Measurements from ENCODE around the gene C12orf42. TPM values are rescaled to one million over a fixed set of nuclear protein-coding genes. Genes with fewer than 3 reads are reported as not detected.

C12orf42 gene
- total RNA-seq, 1 donor from 2014 or later: not detected

DNA sequence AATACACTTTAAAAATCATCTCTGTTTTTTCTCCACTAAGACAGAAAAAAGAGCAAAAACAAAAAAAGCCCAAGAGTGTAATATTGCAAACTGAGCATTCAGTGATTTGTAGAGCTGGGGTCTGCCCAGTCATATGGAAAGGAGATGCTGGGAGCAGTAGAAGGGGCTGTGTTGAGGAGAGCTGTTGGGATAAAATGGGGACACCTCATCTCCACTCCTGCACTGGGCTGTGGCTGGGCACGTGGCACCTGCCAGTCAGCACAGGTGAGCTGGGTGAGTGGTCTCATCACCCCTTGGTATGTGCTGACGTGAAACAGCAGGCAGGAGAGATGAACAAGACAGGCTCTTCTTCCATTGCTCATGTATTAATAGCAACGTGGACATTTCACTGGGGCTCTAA, 217.4 kb downstream of the C12orf42 start:
- Histone ChIP-seq H3K4me3 (no peak overlapping the region), H3K9me3 (replicated peaks) (no peaks in the 10 kb centered on the region), H3K36me3 (no peaks in the 10 kb centered on the region), H3K27ac (replicated peaks) (no peak overlapping the region), H3K27me3 (ENCODE audit: low read depth) (no peaks in the 10 kb centered on the region), H3K4me1 (no peaks in the 10 kb centered on the region)
- TF ChIP-seq, protein P1, sequence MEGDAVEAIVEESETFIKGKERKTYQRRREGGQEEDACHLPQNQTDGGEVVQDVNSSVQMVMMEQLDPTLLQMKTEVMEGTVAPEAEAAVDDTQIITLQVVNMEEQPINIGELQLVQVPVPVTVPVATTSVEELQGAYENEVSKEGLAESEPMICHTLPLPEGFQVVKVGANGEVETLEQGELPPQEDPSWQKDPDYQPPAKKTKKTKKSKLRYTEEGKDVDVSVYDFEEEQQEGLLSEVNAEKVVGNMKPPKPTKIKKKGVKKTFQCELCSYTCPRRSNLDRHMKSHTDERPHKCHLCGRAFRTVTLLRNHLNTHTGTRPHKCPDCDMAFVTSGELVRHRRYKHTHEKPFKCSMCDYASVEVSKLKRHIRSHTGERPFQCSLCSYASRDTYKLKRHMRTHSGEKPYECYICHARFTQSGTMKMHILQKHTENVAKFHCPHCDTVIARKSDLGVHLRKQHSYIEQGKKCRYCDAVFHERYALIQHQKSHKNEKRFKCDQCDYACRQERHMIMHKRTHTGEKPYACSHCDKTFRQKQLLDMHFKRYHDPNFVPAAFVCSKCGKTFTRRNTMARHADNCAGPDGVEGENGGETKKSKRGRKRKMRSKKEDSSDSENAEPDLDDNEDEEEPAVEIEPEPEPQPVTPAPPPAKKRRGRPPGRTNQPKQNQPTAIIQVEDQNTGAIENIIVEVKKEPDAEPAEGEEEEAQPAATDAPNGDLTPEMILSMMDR (IDR thresholded peaks at IDR 0.05; ENCODE audit: borderline replicate concordance): no peak
- intact Hi-C loops (cut with micrococcal nuclease): no loop called here
- no peak for DNase-seq

DNA sequence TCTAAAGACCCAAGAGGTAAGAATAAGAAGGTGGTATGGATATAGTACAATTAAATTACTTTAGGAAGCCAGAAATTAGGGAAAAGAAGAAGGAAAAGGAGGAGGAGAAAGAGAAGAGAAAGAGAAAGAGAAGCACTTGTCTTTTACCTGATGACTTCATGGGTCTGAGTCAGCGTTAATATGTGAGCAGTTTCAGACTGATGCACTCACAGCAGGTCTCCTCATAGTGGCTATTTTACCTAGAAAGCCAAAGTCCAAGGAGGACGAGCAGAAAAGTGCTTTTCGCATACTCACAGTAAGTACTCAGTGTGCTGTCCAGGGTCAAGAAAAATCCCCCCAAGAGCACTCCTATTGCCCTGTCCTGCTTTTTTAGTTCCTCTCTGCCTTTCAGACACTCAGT, 222.1 kb downstream of the C12orf42 start:
- DNase-seq: no peak
- Histone ChIP-seq H3K27me3 (ENCODE audit: low read depth) (no peaks in the 10 kb centered on the region), H3K27ac (replicated peaks) (no peak overlapping the region), H3K4me3 (no peak overlapping the region), H3K4me1 (no peaks in the 10 kb centered on the region), H3K9me3 (replicated peaks) (no peaks in the 10 kb centered on the region), H3K36me3 (no peaks in the 10 kb centered on the region)
- intact Hi-C loops (cut with micrococcal nuclease): no loop called here
- TF ChIP-seq, protein P1 (IDR thresholded peaks at IDR 0.05; ENCODE audit: borderline replicate concordance): no peak

DNA sequence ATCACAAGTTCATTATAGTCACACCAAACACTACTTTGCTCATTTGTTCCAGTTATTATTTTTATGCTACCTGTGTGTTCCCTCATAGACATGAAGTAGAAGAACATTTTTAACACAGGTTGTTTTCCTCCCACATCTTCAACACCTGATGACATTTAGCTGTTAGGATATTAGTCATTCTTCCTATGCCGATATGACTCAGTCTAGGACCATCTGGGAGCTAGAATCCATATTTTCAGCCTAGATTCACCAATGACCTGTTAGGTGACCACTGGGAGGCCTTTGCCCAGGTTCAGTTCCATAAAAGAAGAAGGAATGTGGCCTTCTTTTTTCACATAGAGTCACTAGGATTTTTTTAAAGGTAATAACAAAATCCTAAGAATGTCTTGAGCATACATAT, 222.8 kb downstream of the C12orf42 start:
- intact Hi-C loops (cut with micrococcal nuclease): no loop called here
- no peaks in the 10 kb centered on the region for H3K36me3 ChIP-seq
- H3K27me3 ChIP-seq (ENCODE audit: low read depth): no peaks in the 10 kb centered on the region
- no peaks in the 10 kb centered on the region for H3K9me3 ChIP-seq (replicated peaks)
- H3K27ac ChIP-seq (replicated peaks): no peak overlapping the region
- DNase-seq: no peak
- no peak overlapping the region for H3K4me3 ChIP-seq
- TF ChIP-seq, protein P1 (IDR thresholded peaks at IDR 0.05; ENCODE audit: borderline replicate concordance): no peak
- no peaks in the 10 kb centered on the region for H3K4me1 ChIP-seq

DNA sequence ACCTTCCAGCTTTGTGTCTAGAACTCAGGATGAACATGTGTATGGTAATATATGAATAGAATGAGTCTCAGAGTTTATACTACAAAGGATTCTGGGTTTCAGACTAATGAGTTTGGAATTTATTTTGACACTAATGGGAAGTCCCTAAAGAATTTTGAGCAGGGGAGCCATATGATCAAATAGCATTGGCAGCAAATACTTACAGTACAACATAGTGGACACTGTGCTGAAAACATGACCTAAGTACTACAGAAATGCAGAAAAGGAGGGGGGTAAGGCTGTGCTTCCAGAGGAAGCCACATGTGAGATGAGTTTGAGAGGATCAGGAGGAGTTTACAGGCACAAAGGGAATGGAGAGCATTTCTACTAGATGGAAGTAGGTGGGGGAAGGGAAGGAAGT, 225.8 kb downstream of the C12orf42 start:
- TF ChIP-seq, protein P1 (IDR thresholded peaks at IDR 0.05; ENCODE audit: borderline replicate concordance): no peak

DNA sequence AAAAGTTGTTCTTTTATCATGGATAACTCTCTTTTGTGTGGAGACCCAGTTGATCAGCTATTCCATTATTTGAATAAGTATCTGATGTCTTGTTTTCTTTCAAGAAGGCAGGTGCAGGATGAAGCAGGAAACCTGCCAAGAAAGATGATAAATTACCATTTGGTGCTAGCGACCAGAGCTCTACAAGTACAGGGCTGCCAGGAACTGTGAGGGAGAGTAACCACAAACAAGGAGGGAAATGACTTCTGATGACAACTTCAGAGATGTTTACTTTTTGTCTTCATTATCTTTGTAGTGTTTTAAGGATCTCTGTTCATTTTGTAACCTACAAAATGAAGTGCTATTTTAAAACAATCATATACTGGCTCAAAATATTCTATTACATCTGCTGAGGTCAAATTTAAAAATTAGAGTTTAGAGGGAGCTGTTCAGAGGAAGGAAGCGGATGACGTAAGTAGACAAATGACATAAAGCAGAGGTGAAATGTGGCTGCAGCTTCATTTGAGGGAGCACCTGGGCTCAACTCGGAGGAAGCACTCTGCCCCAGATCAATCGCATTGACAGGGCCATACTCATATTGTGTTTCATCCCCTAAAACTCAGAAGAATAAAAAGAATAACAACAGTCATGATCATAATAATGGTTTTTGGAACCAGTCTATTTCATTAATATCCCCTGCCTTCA, 226.8 kb downstream of the C12orf42 start:
- H3K4me3 ChIP-seq: no peak overlapping the region
- H3K4me1 ChIP-seq: no peaks in the 10 kb centered on the region
- no peaks in the 10 kb centered on the region for H3K27me3 ChIP-seq (ENCODE audit: low read depth)
- intact Hi-C loops (cut with micrococcal nuclease): no loop called here
- H3K36me3 ChIP-seq: no peaks in the 10 kb centered on the region
- no peak overlapping the region for H3K27ac ChIP-seq (replicated peaks)
- TF ChIP-seq, protein P1 (IDR thresholded peaks at IDR 0.05; ENCODE audit: borderline replicate concordance): no peak
- no peak for DNase-seq
- no peaks in the 10 kb centered on the region for H3K9me3 ChIP-seq (replicated peaks)

More for the DNA sequence above, 225.8 kb downstream of the C12orf42 start:
- no peaks in the 10 kb centered on the region for H3K27me3 ChIP-seq (ENCODE audit: low read depth)
- no peaks in the 10 kb centered on the region for H3K9me3 ChIP-seq (replicated peaks)
- no peaks in the 10 kb centered on the region for H3K36me3 ChIP-seq
- DNase-seq: no peak
- H3K4me1 ChIP-seq: no peaks in the 10 kb centered on the region
- H3K27ac ChIP-seq (replicated peaks): no peak overlapping the region
- H3K4me3 ChIP-seq: no peak overlapping the region
- intact Hi-C loops (cut with micrococcal nuclease): no loop called here
